GM23338 (cell line): ENCODE data around the gene SPCS1. TPM values are rescaled to one million over a fixed set of nuclear protein-coding genes. Genes with fewer than 3 reads are reported as not detected.
A peak's percentile ranks its signal among the peaks of the same experiment; 100 is the strongest.

Source experiments
- ATAC-seq: fragments of 200-7000 bp; cut with Tn5 transposase; 3 replicates; pipeline ENCODE4 v1.9.1; 2020
- DNase-seq: peaks from one replicate; pipeline ENCODE4 v3.0.0-alpha.2; 2015; ENCODE audit warnings: low spot score
- H2AFZ ChIP-seq: fragments of 200-600 bp; sonication (generic); 2 replicates; pipeline ENCODE4 v1.8.0; 2016; ENCODE audit warnings: antibody characterized with exemption, mild to moderate bottlenecking, moderate library complexity
- H3F3A ChIP-seq: fragments of 200-600 bp; sonication (generic); replicated peaks from 2 replicates; pipeline ENCODE4 v1.8.0; 2017; ENCODE audit warnings: antibody characterized with exemption, mixed run types, low read depth
- H3K27ac ChIP-seq: fragments of 200-600 bp; sonication (generic); 2 replicates; pipeline ENCODE4 v1.6.1; 2016; ENCODE audit warnings: low read depth
- H3K27me3 ChIP-seq: fragments of 200-600 bp; sonication (generic); 2 replicates; pipeline ENCODE4 v1.8.0; 2016; ENCODE audit warnings: mild to moderate bottlenecking, mixed run types, moderate library complexity; ENCODE audit not compliant: insufficient read depth
- H3K36me3 ChIP-seq: fragments of 200-600 bp; sonication (generic); 2 replicates; pipeline ENCODE4 v1.8.0; 2016; ENCODE audit warnings: mild to moderate bottlenecking; ENCODE audit not compliant: insufficient read depth
- H3K4me1 ChIP-seq: fragments of 200-600 bp; sonication (generic); 2 replicates; pipeline ENCODE4 v1.8.0; 2016; ENCODE audit warnings: mild to moderate bottlenecking, moderate library complexity; ENCODE audit not compliant: insufficient read depth
- H3K4me2 ChIP-seq: fragments of 200-600 bp; sonication (generic); 2 replicates; pipeline ENCODE4 v1.7.1; 2017; ENCODE audit warnings: mixed run types
- H3K4me3 ChIP-seq: fragments of 200-600 bp; sonication (generic); 2 replicates; pipeline ENCODE4 v1.6.1; 2016; ENCODE audit warnings: mixed run types
- H3K79me2 ChIP-seq: fragments of 200-600 bp; sonication (generic); replicated peaks from 2 replicates; pipeline ENCODE4 v1.8.0; 2017; ENCODE audit warnings: mild to moderate bottlenecking; ENCODE audit not compliant: insufficient read depth
- H3K9me2 ChIP-seq: fragments of 200-600 bp; sonication (generic); 2 replicates; pipeline ENCODE4 v1.8.0; 2017; ENCODE audit not compliant: insufficient read depth
- H4K20me1 ChIP-seq: fragments of 200-600 bp; sonication (generic); replicated peaks from 2 replicates; pipeline ENCODE4 v1.8.0; 2017; ENCODE audit warnings: mild to moderate bottlenecking; ENCODE audit not compliant: insufficient read depth
- H3K27ac Mint-ChIP-seq: 2 replicates; pipeline ENCODE4 v1.8.0; 2020; ENCODE audit warnings: inconsistent platforms, mild to moderate bottlenecking, moderate library complexity, mixed read lengths
- H3K27me3 Mint-ChIP-seq: 3 replicates; pipeline ENCODE4 v1.8.0; 2022; ENCODE audit warnings: low read depth, mild to moderate bottlenecking, moderate library complexity, mixed read lengths, inconsistent platforms; ENCODE audit not compliant: insufficient read depth, poor library complexity
- H3K36me3 Mint-ChIP-seq: 3 replicates; pipeline ENCODE4 v1.8.0; 2021; ENCODE audit warnings: low read depth, mild to moderate bottlenecking, inconsistent platforms, moderate library complexity, mixed read lengths
- H3K4me1 Mint-ChIP-seq: 3 replicates; pipeline ENCODE4 v1.8.0; 2020; ENCODE audit warnings: mild to moderate bottlenecking, inconsistent platforms, mixed read lengths
- H3K4me3 Mint-ChIP-seq: 3 replicates; pipeline ENCODE4 v1.8.0; 2021; ENCODE audit warnings: moderate library complexity, mild to moderate bottlenecking, inconsistent platforms, mixed read lengths
- H3K9me3 Mint-ChIP-seq: 3 replicates; pipeline ENCODE4 v1.8.0; 2020; ENCODE audit warnings: moderate library complexity, mild to moderate bottlenecking, inconsistent platforms, mixed read lengths
- CREB1 ChIP-seq: fragments of 250-450 bp; sonication (Bioruptor Pico); IDR thresholded peaks from 2 replicates; pipeline ENCODE4 v1.5.0; 2020; ENCODE audit warnings: low read depth, mild to moderate bottlenecking, moderate library complexity
- CTCF ChIP-seq, 2 experiments: fragments of 200-600 bp in 1 of 2; sonication (generic) in 1 of 2; conservative IDR thresholded peaks; 2 replicates each; pipeline versions ENCODE4 v1.5.1 to v1.6.1; 2016 to 2017; ENCODE audit warnings: antibody characterized with exemption in 2 of 2, low read depth in 2 of 2, mild to moderate bottlenecking in 2 of 2, moderate library complexity in 1 of 2
- ETS1 ChIP-seq: IDR thresholded peaks from 2 replicates; pipeline ENCODE4 v1.6.1; 2016; ENCODE audit warnings: antibody characterized with exemption
- EZH2 ChIP-seq: fragments of 200-600 bp; sonication (generic); IDR thresholded peaks from one replicate; pipeline ENCODE4 v1.8.0; 2017; ENCODE audit warnings: antibody characterized with exemption, mild to moderate bottlenecking, low read depth; ENCODE audit not compliant: unreplicated experiment
- EZH2phosphoT487 ChIP-seq: fragments of 200-600 bp; sonication (generic); IDR thresholded peaks from one replicate; pipeline ENCODE4 v1.8.1; 2018; ENCODE audit warnings: antibody characterized with exemption; ENCODE audit not compliant: unreplicated experiment
- JUNB ChIP-seq: IDR thresholded peaks from one replicate; pipeline ENCODE4 v1.6.1; 2016; ENCODE audit warnings: antibody characterized with exemption; ENCODE audit not compliant: unreplicated experiment
- NANOG ChIP-seq: IDR thresholded peaks from 2 replicates; pipeline ENCODE4 v1.6.1; 2016; ENCODE audit warnings: antibody characterized with exemption, borderline replicate concordance
- POLR2AphosphoS5 ChIP-seq: IDR thresholded peaks from 2 replicates; pipeline ENCODE4 v1.6.1; 2016; ENCODE audit warnings: antibody characterized with exemption, low read depth
- REST ChIP-seq: IDR thresholded peaks from one replicate; pipeline ENCODE4 v1.6.1; 2018; ENCODE audit warnings: antibody characterized with exemption; ENCODE audit not compliant: unreplicated experiment
- STAT1 ChIP-seq: IDR thresholded peaks from one replicate; pipeline ENCODE4 v1.6.1; 2016; ENCODE audit warnings: antibody characterized with exemption; ENCODE audit not compliant: unreplicated experiment
- ZNF114 ChIP-seq: fragments of 250-450 bp; sonication (Bioruptor Pico); IDR thresholded peaks from 2 replicates; pipeline ENCODE4 v1.5.0; 2020; ENCODE audit warnings: mild to moderate bottlenecking, moderate library complexity
- ZNF331 ChIP-seq: fragments of 250-450 bp; sonication (Bioruptor Pico); IDR thresholded peaks from 2 replicates; pipeline ENCODE4 v1.5.0; 2020; ENCODE audit warnings: low read depth, mild to moderate bottlenecking, moderate library complexity
- ZNF462 ChIP-seq: fragments of 250-450 bp; sonication (Bioruptor Pico); IDR thresholded peaks from 2 replicates; pipeline ENCODE4 v1.5.0; 2020; ENCODE audit warnings: mild to moderate bottlenecking, moderate library complexity
- polyA plus RNA-seq: library from polyadenylated mRNA; unstranded; fragments of >200 nt; fragmentation: Nextera tagmentation; extraction: Ambion mirVana; gene quantifications from 2 replicates; pipeline ENCODE4 v1.2.1, GENCODE V29; 2016
- total RNA-seq: library from RNA; depleted of rRNA; stranded (reverse); fragments of >200 nt; shearing (Covaris generic); gene quantifications from 2 replicates; pipeline ENCODE4 v1.2.3, GENCODE V29; 2014

The SPCS1 gene
- total and polyA plus RNA-seq, 2 experiments from 2014 or later, result 165 to 288 TPM

GRCh38 chr3:52752045-52752660 lies 46.2 kb downstream of the SPCS1 start:
- no peaks in the 10 kb centered on the region for H3K9me2 ChIP-seq
- H3K27me3 Mint-ChIP-seq, result no peaks in the 10 kb centered on the region
- H3F3A ChIP-seq, result no peaks in the 10 kb centered on the region
- H4K20me1 ChIP-seq, result no peaks in the 10 kb centered on the region
- TF ChIP-seq ZNF331 (CRISPR knock-in tag) (no peak), ETS1 (no peak), JUNB (no peak), POLR2AphosphoS5 (no peak), ZNF114 (no peak), EZH2 (no peak), ZNF462 (CRISPR knock-in tag) (no peak), CTCF (conservative IDR thresholded peaks at IDR 0.05; ENCODE audit: low read depth in 2 of 2) (no peak), EZH2phosphoT487 (no peak), REST (no peak), STAT1 (no peak), NANOG (no peak), CREB1 (CRISPR knock-in tag) (no peak)
- H3K4me1 Mint-ChIP-seq, result no peaks in the 10 kb centered on the region
- H3K4me3 ChIP-seq, result no peak overlapping the region
- H3K27ac Mint-ChIP-seq, result peak overlapping the region; percentile 78
- no peak overlapping the region for H2AFZ ChIP-seq
- no peaks in the 10 kb centered on the region for H3K27me3 ChIP-seq
- H3K4me1 ChIP-seq, result no peaks in the 10 kb centered on the region
- no peak for DNase-seq
- peaks cover 57% of the 10 kb centered on the region; the same call in 2 of the 3 replicates for H3K36me3 Mint-ChIP-seq
- H3K4me3 Mint-ChIP-seq, result no peak overlapping the region
- H3K27ac ChIP-seq, result no peak overlapping the region
- no peak overlapping the region for H3K4me2 ChIP-seq
- no peaks in the 10 kb centered on the region for H3K79me2 ChIP-seq
- no peaks in the 10 kb centered on the region for H3K9me3 Mint-ChIP-seq
- no peak for ATAC-seq
- H3K36me3 ChIP-seq, result peaks cover 28% of the 10 kb centered on the region
